Measurements from ENCODE around the gene SUN1. TPM values are rescaled to one million over a fixed set of nuclear protein-coding genes. Genes with fewer than 3 reads are reported as not detected.
A peak's percentile ranks its signal among the peaks of the same experiment; 100 is the strongest.
"Not testable (repeated sequence)": the region's sequence is repeated elsewhere in the genome, so short reads cannot be mapped to it uniquely, and the experiment has no call there.

Gene SUN1
- total RNA-seq, 4 donors from 2014 or later: 243 to 263 (median 244) TPM

DNA sequence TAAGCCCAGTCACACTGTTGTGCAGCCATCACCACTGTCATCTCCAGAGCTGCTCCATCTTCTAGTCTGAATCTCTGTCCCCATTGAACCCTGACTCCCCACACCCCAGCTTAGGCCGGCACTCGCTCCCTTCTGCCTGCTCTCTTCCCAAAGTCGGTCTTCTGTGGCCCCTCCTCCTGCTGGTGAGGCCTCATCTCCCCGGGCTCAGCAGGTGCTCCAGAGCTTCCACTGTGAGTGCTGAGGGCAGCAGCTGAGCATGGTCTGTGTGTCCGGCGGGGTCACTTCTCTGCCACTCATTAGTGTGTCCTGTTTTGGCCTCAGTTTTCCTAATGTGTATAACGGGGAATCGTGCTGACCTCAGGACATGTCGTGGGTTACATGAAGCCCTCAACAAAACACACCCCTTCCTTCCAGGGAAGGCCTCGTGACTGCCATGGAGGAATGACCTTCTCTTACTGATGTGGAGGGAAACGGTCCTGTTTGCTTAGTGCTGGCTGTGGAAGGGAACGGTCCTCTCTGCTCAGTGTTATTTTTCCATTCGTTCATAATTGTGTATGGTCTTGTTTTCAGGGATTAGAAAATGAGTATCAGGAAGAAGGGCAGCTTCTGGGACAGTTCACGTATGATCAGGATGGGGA is 39.7 kb downstream of the SUN1 start:
- H3K27me3 ChIP-seq: no peaks in the 10 kb centered on the region
- no peak overlapping the region for H3K4me3 ChIP-seq
- peak overlapping the region in 2 of 4 donors; percentile 19 to 30 for H3K27ac ChIP-seq
- H3K9me3 ChIP-seq: no peaks in the 10 kb centered on the region
- TF ChIP-seq EP300 (IDR thresholded peaks at IDR 0.05): no peak
- TF ChIP-seq CTCF (IDR thresholded peaks at IDR 0.05): no peak
- no peak for TF ChIP-seq POLR2A (IDR thresholded peaks at IDR 0.05)
- H3K4me1 ChIP-seq: peaks cover 2 to 33% (median 16%) of the 10 kb centered on the region in 4 donors
- DNase-seq (ENCODE audit: low spot score in 2 of 2): no peak
- WGBS, 2 donors: 75 to 83% methylated on average over 14 of the region's 14 CpGs
- H3K36me3 ChIP-seq: peaks cover 0 to 64% (median 4%) of the 10 kb centered on the region in 3 donors

GRCh38 chr7:872685-873084 is 40.4 kb downstream of the SUN1 start:
- WGBS, 2 donors: 88 to 89% methylated on average over 19 of the region's 19 CpGs
- H3K27me3 ChIP-seq; H3K4me3 ChIP-seq; DNase-seq (ENCODE audit: low spot score in 2 of 2); H3K9me3 ChIP-seq: not testable (repeated sequence)
- H3K36me3 ChIP-seq: peaks cover 0 to 57% (median 4%) of the 10 kb centered on the region in 3 donors
- peak overlapping the region in 3 of 4 donors; percentile 7 to 73 (median 69) for H3K27ac ChIP-seq
- peaks cover 2 to 29% (median 14%) of the 10 kb centered on the region in 4 donors for H3K4me1 ChIP-seq

DNA sequence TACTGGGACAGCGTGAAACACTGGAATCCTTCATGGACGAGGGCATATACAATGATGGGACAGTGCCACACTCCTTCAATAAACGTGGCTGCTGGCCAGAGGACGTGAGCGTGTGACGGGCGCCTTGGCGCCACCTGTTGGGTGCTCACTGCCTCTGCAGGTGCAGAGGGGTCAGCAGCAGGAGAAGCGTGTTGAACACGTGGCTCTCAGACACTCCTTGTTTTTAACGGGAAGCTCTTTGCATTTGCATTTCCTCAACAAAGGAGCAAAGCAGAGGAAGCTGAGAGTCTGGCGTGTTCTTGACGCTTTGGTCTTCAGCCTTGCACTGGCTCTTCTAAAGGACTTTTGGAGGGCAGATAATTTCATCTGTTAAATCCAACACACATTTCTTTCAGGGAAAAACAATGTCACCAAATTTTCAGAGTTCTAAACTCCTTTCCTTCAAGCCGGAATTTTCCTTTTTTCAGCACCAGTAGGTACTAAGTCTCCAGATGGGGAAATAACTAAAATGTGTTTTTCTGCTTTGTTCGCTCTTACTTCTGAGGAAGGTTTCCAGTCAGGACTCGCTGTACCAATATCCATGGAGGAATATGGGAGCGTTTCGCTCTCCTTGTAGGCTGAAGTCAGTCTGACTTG is 41.2 kb downstream of the SUN1 start:
- H3K27me3 ChIP-seq: no peaks in the 10 kb centered on the region
- H3K4me3 ChIP-seq: no peak overlapping the region
- H3K9me3 ChIP-seq: no peaks in the 10 kb centered on the region
- peaks cover 0 to 50% (median 4%) of the 10 kb centered on the region in 3 donors for H3K36me3 ChIP-seq
- no peak for TF ChIP-seq POLR2A (IDR thresholded peaks at IDR 0.05)
- TF ChIP-seq EP300 (IDR thresholded peaks at IDR 0.05): peak in 1 of 2 donors; percentile 82
- TF ChIP-seq CTCF (IDR thresholded peaks at IDR 0.05): peak; percentile 81 to 95 (median 92)
- peak overlapping the region; percentile 3 to 73 (median 38) for H3K27ac ChIP-seq
- peaks cover 5 to 35% (median 21%) of the 10 kb centered on the region in 4 donors for H3K4me1 ChIP-seq
- peak; percentile 75 to 86 for DNase-seq (ENCODE audit: low spot score in 2 of 2)
- WGBS, 2 donors: 29% methylated on average over 18 of the region's 18 CpGs

DNA sequence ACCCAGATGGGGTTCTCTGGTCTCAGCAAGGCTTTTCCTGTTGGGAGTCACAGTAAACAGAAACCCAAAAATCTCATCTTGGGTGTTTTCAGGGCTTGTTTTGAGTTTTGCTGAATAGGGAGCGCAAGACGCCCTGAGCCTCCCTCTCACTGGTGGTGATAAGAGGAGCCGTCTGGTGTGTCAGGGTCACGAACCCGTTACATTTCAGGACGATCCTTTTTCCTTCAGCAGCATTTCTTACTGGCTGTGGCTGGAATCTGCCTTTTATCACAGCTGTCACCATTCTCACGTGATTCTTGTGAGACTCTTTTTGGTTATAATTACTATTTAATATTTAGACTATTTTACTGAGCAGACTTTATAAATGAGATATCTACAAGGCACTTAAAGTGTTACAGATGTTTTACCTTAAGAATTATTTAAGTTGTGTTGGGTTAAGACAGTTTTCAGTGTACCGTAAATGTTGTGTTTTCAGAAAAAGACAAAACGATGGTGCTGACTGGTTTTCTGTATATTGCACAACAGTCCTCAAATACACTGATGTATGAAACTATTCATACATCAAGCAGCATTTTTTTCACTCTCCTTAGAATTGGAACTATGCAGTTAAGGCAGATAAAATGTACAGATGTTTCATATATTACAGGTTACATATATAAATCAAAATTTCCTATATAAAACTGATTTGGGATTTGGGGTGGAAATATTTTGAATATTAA is 41.9 kb downstream of the SUN1 start:
- no peaks in the 10 kb centered on the region for H3K27me3 ChIP-seq
- H3K9me3 ChIP-seq: no peaks in the 10 kb centered on the region
- H3K4me3 ChIP-seq: no peak overlapping the region
- no peak for DNase-seq (ENCODE audit: low spot score in 2 of 2)
- peaks cover 0 to 46% (median 4%) of the 10 kb centered on the region in 3 donors for H3K36me3 ChIP-seq
- H3K27ac ChIP-seq: peak overlapping the region; percentile 3 to 91 (median 40)
- peaks cover 5 to 42% (median 28%) of the 10 kb centered on the region in 4 donors for H3K4me1 ChIP-seq
- no peak for TF ChIP-seq CTCF (IDR thresholded peaks at IDR 0.05)
- no peak for TF ChIP-seq EP300 (IDR thresholded peaks at IDR 0.05)
- no peak for TF ChIP-seq POLR2A (IDR thresholded peaks at IDR 0.05)
- WGBS, 2 donors: 77% methylated on average over 9 of the region's 9 CpGs

DNA sequence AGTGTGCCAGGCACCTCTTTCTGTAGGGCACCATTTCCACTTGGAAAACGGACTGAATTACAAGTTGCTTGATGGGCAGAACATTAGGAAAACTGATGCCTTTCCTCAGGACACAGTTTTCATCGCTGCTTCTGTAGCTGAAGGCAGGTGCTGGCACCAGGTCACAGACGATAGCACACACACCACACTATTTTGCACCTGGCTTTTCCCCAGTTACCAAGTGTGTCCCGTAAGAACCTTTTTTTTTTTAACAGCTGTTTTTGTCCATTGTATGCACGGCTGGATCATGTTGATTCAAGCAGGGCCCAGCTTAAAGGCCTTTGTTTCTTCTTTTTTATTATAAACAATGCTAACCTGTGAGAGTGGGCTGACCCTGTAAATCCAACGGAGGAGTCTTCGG is 42.8 kb downstream of the SUN1 start:
- H3K9me3 ChIP-seq: no peaks in the 10 kb centered on the region
- 66 to 70% methylated on average over 7 of the region's 7 CpGs for WGBS, 2 donors

More for the DNA sequence above, 42.8 kb downstream of the SUN1 start:
- peak overlapping the region in 3 of 4 donors; percentile 85 to 92 (median 91) for H3K27ac ChIP-seq
- TF ChIP-seq CTCF (IDR thresholded peaks at IDR 0.05) (no peak), EP300 (IDR thresholded peaks at IDR 0.05) (no peak), POLR2A (IDR thresholded peaks at IDR 0.05) (no peak)
- DNase-seq (ENCODE audit: low spot score in 2 of 2): no peak
- H3K36me3 ChIP-seq: peaks cover 0 to 37% (median 4%) of the 10 kb centered on the region in 3 donors
- no peak overlapping the region for H3K4me3 ChIP-seq
- H3K27me3 ChIP-seq: no peaks in the 10 kb centered on the region
- peaks cover 5 to 51% (median 31%) of the 10 kb centered on the region in 4 donors for H3K4me1 ChIP-seq
